Measurements from ENCODE around the gene CHST10.
"Not testable (repeated sequence)": the region's sequence is repeated elsewhere in the genome, so short reads cannot be mapped to it uniquely, and the experiment has no call there.

CHST10 gene

DNA sequence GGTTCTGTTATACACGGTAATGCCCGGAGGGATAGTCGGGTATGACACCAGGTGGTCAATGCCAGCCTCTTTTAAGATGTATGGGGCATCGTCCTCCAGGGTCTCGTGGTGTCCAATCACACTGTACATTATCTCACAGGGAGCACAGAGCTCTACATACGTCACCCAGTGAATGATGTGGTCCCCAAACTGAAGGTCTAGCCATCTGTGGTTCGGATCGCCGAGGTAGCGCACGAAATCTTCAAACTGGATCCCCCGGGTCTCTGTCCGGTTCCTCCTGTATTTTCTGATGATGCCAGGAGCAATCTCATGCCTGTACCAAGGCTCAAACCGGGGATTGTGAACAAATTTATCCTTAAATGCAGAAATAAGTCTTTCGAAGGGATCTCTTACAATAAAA lies 24.1 kb downstream of the CHST10 start:
- DNase-seq (ENCODE audit: low spot score): no peak

DNA sequence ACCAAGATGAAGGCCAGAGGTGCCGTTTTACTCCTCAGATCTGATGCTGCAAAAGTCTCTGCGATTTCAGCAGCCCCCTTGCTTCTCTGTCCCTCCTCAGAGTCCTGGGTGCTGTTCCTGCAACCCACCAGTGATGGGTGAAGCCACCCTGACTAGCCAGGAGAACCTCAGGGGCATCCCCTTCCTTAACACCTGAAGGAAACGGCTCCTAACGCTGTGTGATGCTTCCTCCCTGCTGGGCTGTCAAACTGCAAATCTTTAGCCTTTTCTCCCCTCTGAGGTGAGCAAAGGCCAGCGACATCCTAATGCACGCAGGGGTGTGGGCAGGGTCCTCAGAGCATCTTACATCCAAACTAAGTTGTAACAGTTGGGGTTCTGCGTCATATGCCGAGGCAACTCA lies 24.8 kb downstream of the CHST10 start:
- DNase-seq (ENCODE audit: low spot score): no peak

DNA sequence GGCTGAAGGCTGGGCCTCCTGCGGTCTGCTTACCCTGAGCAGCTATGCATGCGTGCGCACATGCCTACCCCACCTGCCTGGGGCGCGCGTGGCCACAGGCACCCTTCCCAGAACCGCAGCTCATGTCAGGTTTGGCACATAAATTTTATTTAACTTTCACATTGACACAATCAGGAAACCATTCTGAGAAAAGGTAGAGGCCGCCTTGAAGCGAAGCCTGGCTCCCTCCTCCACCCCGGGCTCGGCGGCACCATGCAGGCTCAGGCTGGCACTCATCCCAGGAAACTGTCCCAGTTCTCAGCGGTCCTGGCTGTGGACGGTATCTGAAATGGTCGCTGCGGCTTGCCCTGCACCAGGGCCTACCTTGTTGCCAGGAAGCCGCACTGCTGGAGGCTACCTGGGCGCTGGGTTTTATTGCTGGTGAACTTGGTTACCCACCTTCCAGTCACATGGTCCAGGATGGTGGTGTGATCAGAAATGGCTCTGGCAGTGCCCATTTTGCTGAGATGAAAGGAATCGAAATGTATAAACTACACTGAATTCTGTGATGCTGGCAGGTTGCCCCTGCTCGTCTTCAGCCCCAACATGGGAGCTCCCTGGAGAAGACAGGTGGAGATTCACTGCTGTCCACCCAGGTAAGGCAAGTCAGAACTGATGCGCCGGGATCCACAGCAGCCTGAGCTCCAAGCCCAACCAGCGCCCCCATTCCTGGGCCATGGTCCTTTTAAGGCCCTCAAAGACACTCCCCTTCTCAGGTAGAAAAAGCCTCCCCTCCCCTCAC lies 25.5 kb downstream of the CHST10 start:
- no peak for DNase-seq (ENCODE audit: low spot score)

- no peak for DNase-seq (ENCODE audit: low spot score)
Measured at GRCh38 chr2:100390001-100390940, 27.2 kb downstream of the CHST10 start.

- no peak for DNase-seq (ENCODE audit: low spot score)
Measured at GRCh38 chr2:100388703-100389102, 28.8 kb downstream of the CHST10 start.

- DNase-seq (ENCODE audit: low spot score): no peak
Measured at GRCh38 chr2:100383954-100384353, 33.5 kb downstream of the CHST10 start.

DNA sequence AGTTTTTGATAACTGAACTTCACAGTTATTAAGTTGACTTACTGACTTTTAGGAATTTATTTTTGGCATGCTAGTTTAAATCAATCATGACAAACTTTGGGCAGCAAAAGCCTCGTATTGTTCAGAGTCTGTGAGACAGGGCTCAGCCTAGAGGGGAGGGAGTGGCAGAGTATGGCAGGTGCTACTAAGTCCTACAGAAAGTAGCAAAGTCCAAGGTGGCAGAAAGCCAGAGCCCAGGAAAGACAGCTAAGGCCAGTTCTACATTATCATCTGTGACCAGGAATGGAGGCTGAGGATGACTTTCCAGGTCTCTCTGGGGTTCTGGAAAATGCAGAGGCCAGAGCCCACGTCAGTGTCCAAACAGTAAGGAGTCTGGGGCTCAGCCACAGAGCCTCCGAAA lies 34.2 kb downstream of the CHST10 start:
- no peak for DNase-seq (ENCODE audit: low spot score)

GRCh38 chr2:100381240-100381639 lies 36.2 kb downstream of the CHST10 start:
- no peak for DNase-seq (ENCODE audit: low spot score)

- DNase-seq (ENCODE audit: low spot score): no peak
Measured at GRCh38 chr2:100380681-100381080, 36.8 kb downstream of the CHST10 start.

GRCh38 chr2:100376836-100377235 lies 40.6 kb downstream of the CHST10 start:
- no peak for DNase-seq (ENCODE audit: low spot score)

DNA sequence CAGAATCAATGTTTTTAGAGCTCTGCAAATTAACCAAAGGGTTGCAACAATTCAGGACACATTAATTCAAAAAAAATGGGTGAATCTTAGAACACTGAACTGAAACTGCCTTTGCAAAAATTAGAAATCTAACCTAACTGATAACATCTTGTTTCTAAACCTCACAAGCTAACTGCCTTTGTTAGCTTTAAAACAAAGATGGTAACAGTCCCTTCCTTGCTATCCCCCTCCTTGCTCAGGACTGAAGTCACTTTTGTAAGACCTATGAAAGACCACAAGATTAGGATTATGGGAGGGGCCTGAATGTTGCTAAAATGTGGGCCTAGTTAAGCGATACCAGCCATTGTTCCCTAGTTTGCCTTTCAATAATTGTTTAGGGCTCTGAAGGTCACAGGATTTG lies 50.3 kb downstream of the CHST10 start:
- DNase-seq (ENCODE audit: low spot score): no peak

GRCh38 chr2:100365434-100365833 lies 52.0 kb downstream of the CHST10 start:
- no peak for DNase-seq (ENCODE audit: low spot score)

GRCh38 chr2:100362269-100362668 lies 55.2 kb downstream of the CHST10 start:
- not testable (repeated sequence) for DNase-seq (ENCODE audit: low spot score)

DNA sequence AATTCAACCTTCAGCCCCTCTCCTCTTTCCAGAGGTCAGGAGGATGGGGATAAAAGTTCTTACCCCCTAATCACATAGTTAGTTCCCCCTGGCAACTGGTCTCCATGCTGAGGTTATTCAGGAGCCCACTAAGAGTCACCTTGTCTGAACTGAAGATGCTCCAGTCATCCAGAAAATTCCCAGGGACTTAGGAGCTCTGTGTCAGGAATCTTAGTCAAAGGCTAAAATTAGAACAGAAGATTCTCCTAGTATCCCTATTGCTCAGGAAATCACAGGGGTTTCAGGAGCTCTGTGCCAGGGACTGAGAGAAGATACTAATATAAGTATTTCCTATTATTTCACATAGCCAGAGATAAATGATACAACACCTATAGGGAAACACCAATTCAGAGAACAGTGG lies 57.9 kb downstream of the CHST10 start:
- no peak for DNase-seq (ENCODE audit: low spot score)

GRCh38 chr2:100358554-100358953 lies 58.9 kb downstream of the CHST10 start:
- no peak for DNase-seq (ENCODE audit: low spot score)

DNA sequence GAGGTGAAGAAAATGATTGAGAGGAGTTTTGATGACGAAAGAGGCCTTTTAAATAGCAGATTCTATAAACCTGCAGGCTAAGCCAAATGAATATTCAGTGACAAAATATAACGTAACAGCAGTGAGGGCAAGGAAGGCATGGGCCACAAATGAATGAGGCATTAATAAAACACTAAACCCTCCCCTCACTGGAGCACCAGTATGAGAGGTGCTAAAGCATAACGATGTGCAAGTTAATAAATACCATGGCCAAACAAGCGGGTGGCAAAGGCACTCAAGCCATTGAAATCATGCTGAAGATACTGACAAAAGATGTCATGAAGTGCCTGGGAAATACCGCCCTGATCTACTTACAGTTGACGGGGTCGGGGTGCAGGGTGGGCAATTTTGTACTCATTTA lies 64.9 kb downstream of the CHST10 start:
- DNase-seq (ENCODE audit: low spot score): no peak

- no peak for DNase-seq (ENCODE audit: low spot score)
Measured at GRCh38 chr2:100350661-100351185, 66.7 kb downstream of the CHST10 start.

GRCh38 chr2:100345144-100345543 lies 72.3 kb downstream of the CHST10 start:
- not testable (repeated sequence) for DNase-seq (ENCODE audit: low spot score)

GRCh38 chr2:100344433-100344832 lies 73.0 kb downstream of the CHST10 start:
- no peak for DNase-seq (ENCODE audit: low spot score)

DNA sequence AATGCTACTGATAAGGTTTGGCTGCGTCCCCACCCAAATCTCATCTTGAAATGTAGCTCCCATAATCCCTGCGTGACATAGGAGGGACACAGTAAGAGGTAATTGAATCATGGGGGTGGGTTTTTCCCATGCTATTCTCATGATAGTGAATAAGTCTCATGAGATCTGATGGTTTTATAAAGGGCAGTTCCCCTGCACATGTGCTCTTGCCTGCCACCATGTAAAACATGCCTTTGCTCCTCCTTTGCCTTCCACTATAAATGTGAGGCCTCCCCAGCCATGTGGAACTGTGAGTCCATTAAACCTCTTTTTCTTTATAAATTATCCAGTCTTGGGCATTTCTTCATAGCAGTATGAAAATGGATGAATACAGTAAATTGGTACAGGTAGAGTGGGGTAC lies 75.0 kb downstream of the CHST10 start:
- DNase-seq (ENCODE audit: low spot score): not testable (repeated sequence)
